Peyer's patch (tissue), 4 donors: ENCODE data around the gene UBE2D2. TPM values are rescaled to one million over a fixed set of nuclear protein-coding genes. Genes with fewer than 3 reads are reported as not detected.

Source experiments
- DNase-seq, 3 donors: peaks; one replicate each; pipeline ENCODE4 v3.0.0-alpha.2; 2017 to 2019
- H3K27ac ChIP-seq, 4 donors: fragments of 200-600 bp; sonication (generic); one replicate each; pipeline ENCODE4 v1.5.1; 2016 to 2019
- H3K27me3 ChIP-seq, 2 donors: fragments of 200-600 bp; sonication (generic); one replicate each; pipeline ENCODE4 v1.5.1; 2019
- H3K36me3 ChIP-seq, 3 donors: fragments of 200-600 bp; sonication (generic); one replicate each; pipeline ENCODE4 v1.5.1; 2016 to 2019
- H3K4me1 ChIP-seq, 4 donors: fragments of 200-600 bp; sonication (generic); one replicate each; pipeline ENCODE4 v1.5.1; 2016 to 2019
- H3K4me3 ChIP-seq, 4 donors: fragments of 200-600 bp; sonication (generic); 1 replicate in 3 of 4; 2 replicates in 1 of 4; pipeline ENCODE4 v1.5.1; 2016 to 2019; ENCODE audit warnings: mild to moderate bottlenecking in 1 of 4
- H3K9me3 ChIP-seq, 4 donors: fragments of 200-600 bp; sonication (generic); one replicate each; pipeline ENCODE4 v1.5.1; 2016 to 2019; ENCODE audit warnings: mild to moderate bottlenecking in 1 of 4
- POLR2A ChIP-seq, 2 donors: fragments of 450-650 bp; IDR thresholded peaks; one replicate each; pipeline ENCODE4 v1.5.1; 2017; ENCODE audit warnings: antibody characterized with exemption in 2 of 2, mild to moderate bottlenecking in 2 of 2, moderate library complexity in 2 of 2
- total RNA-seq, 4 donors: library from RNA; depleted of rRNA; stranded (reverse); fragments of >200 nt; gene quantifications; one replicate each; pipeline ENCODE4 v1.1.0, GENCODE V29; 2016
- TF ChIP-seq, protein P1 (sequence below), 6 experiments: fragments of 450-650 bp in 4 of 6; fragments of 200-600 bp in 2 of 6; sonication (generic) in 1 of 6; IDR thresholded peaks; one replicate each; pipeline ENCODE4 v1.5.1; 2017 to 2019; ENCODE audit warnings: antibody characterized with exemption in 6 of 6, mild to moderate bottlenecking in 3 of 6, moderate library complexity in 1 of 6

Gene UBE2D2
- total RNA-seq, 4 donors from 2014 or later = 60.2 to 87.9 (median 70.2) TPM

DNA sequence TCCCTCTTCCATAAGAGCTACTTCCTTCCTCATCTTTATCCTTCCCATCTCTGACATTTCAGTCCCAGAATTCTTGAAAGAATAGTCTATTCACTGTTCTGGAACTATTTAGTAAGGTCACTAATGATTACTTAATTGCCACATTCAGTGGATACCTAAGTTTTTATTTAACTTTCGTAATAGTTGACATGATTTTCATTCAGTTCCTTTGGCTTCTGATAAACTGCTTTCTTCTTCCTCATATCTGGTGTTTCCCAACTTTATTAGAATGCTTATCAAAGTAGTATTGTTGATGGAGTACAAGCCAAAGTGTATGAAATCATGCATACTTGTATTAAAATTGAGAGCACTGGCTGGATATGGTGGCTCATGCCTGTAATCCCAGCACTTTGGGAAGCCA, 10.8 kb downstream of the UBE2D2 start:
- Histone ChIP-seq H3K27ac (no peak overlapping the region), H3K9me3 (no peaks in the 10 kb centered on the region), H3K4me3 (no peak overlapping the region), H3K36me3 (peaks cover 0 to 4% (median 0%) of the 10 kb centered on the region in 3 donors), H3K4me1 (peaks cover 0 to 28% (median 11%) of the 10 kb centered on the region in 4 donors), H3K27me3 (no peaks in the 10 kb centered on the region)
- TF ChIP-seq, protein P1, sequence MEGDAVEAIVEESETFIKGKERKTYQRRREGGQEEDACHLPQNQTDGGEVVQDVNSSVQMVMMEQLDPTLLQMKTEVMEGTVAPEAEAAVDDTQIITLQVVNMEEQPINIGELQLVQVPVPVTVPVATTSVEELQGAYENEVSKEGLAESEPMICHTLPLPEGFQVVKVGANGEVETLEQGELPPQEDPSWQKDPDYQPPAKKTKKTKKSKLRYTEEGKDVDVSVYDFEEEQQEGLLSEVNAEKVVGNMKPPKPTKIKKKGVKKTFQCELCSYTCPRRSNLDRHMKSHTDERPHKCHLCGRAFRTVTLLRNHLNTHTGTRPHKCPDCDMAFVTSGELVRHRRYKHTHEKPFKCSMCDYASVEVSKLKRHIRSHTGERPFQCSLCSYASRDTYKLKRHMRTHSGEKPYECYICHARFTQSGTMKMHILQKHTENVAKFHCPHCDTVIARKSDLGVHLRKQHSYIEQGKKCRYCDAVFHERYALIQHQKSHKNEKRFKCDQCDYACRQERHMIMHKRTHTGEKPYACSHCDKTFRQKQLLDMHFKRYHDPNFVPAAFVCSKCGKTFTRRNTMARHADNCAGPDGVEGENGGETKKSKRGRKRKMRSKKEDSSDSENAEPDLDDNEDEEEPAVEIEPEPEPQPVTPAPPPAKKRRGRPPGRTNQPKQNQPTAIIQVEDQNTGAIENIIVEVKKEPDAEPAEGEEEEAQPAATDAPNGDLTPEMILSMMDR (IDR thresholded peaks at IDR 0.05) = no peak
- TF ChIP-seq POLR2A (IDR thresholded peaks at IDR 0.05) = no peak
- DNase-seq = no peak

DNA sequence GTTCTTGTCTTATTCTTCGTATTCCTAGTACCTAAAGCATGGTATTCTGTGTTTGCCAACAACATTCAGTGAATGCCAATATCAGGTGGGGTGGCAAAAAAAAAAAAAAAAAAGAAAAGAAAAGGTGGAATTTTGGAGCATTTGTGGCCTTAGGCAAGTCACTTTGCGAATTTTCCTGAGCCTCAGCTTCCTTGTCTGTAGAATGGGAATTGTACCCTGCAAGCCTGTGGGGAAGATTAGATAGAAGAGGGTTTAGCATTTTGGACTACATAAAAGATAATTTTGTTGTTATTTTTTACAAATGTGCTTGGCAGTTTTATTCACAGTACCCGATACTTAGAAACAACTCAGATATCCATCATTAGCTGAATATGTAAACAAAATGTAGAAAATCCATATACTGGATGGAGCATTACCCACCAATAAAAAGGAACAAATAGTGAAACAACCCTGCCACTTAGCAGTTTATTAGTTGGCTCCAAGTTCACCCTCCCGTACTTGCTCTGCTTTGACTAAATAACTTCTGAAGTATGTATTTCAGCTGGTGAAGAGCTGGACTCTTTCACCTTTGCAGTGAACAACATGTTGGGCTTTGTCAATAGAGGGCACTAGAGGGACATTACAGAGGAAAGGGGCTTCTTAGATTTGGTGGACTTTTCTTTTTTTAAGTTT, 13.6 kb downstream of the UBE2D2 start:
- no peaks in the 10 kb centered on the region for H3K9me3 ChIP-seq
- H3K4me1 ChIP-seq = peaks cover 0 to 38% (median 12%) of the 10 kb centered on the region in 4 donors
- H3K27me3 ChIP-seq = no peaks in the 10 kb centered on the region
- no peak overlapping the region for H3K27ac ChIP-seq
- TF ChIP-seq, protein P1 (IDR thresholded peaks at IDR 0.05) = peak in 5 of 6 experiments; percentile 25 to 55 (median 42)
- TF ChIP-seq POLR2A (IDR thresholded peaks at IDR 0.05) = no peak
- H3K4me3 ChIP-seq = no peak overlapping the region
- H3K36me3 ChIP-seq = peaks cover 0 to 4% (median 0%) of the 10 kb centered on the region in 3 donors
- peak in 1 of 3 donors; percentile 45 for DNase-seq

DNA sequence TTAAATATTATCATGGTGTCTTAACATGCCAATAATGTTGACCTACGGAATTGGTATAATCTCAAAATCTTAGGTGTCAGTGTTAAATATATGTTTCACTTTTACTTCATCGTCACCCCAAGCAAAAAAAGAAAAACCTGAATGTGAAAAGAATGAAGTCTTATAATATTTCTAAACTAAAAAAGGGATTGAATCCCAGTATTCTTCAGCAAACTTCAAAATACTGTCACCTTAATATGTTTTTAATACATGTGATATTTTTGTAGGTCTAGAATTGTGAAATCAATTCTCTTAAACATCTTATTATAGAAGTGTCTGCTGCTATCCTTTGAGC, 14.1 kb downstream of the UBE2D2 start:
- Histone ChIP-seq H3K9me3 (no peaks in the 10 kb centered on the region), H3K27me3 (no peaks in the 10 kb centered on the region), H3K4me1 (peaks cover 0 to 38% (median 12%) of the 10 kb centered on the region in 4 donors), H3K27ac (no peak overlapping the region), H3K36me3 (peaks cover 0 to 3% (median 0%) of the 10 kb centered on the region in 3 donors), H3K4me3 (no peak overlapping the region)
- TF ChIP-seq, protein P1 (IDR thresholded peaks at IDR 0.05) = no peak
- no peak for TF ChIP-seq POLR2A (IDR thresholded peaks at IDR 0.05)
- DNase-seq = no peak

DNA sequence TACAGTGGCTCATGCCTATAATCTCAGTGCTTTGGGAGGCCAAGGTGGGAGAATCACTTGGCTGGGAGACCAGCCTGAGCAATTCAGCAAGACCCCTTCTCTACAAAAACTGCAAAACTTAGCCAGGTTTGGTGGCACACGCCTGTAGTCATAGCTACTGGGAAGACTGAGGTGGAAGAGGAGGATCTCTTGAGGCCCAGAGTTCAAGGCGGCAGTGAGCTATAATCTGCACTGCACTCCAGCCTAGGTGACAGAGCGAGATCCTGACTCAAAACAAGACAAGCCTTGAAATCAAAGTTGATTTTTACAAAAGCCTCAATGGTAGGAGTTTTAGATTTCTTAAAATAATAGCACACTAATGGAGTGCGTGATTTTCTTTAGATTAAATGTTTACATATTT, 14.6 kb downstream of the UBE2D2 start:
- H3K4me3 ChIP-seq = no peak overlapping the region
- H3K9me3 ChIP-seq = no peaks in the 10 kb centered on the region
- H3K27me3 ChIP-seq = no peaks in the 10 kb centered on the region
- peak in 1 of 3 donors; percentile 25 for DNase-seq
- H3K36me3 ChIP-seq = no peaks in the 10 kb centered on the region
- no peak overlapping the region for H3K27ac ChIP-seq
- no peak for TF ChIP-seq POLR2A (IDR thresholded peaks at IDR 0.05)
- TF ChIP-seq, protein P1 (IDR thresholded peaks at IDR 0.05) = no peak
- H3K4me1 ChIP-seq = peaks cover 0 to 38% (median 12%) of the 10 kb centered on the region in 4 donors

DNA sequence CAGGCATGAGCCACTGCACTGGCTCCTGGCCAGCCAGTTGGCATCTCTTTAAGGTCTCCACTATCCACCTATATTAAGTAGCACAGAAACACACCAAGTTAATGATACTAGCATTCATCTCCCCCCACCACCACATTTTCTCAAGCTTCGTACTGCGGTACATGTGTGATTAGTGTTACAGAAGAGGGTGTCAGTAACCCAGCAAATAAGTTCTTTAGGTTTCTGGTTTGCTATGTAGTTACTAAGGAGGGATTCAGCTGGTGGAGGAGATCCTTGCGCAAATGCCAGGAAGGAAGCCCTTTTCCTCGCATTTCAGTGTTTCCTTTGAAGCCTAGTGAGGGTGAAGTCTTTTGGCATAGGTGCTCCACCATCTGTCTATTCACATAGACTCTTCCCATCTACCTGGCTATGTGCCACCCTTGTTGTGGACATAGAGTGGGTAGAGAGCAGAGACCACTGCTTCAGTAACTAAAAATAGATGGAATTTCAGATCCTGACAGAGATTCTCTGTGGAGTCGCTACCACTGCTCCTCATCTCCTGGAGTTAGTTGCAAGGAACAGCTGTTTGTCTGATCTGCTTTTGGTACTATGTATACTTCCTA, 16.7 kb downstream of the UBE2D2 start:
- H3K27ac ChIP-seq = peak overlapping the region in 1 of 4 donors; percentile 52
- no peaks in the 10 kb centered on the region for H3K36me3 ChIP-seq
- H3K27me3 ChIP-seq = no peaks in the 10 kb centered on the region
- H3K4me3 ChIP-seq = no peak overlapping the region
- no peaks in the 10 kb centered on the region for H3K9me3 ChIP-seq
- H3K4me1 ChIP-seq = peaks cover 0 to 29% (median 9%) of the 10 kb centered on the region in 4 donors
- TF ChIP-seq, protein P1 (IDR thresholded peaks at IDR 0.05) = no peak
- no peak for TF ChIP-seq POLR2A (IDR thresholded peaks at IDR 0.05)
- DNase-seq = no peak
